HG02642 (cell line): Measurements from ENCODE around the gene ATP2B1.

Experiments used
- ATAC-seq: cut with Tn5 transposase; IDR thresholded peaks from one replicate; pipeline ENCODE4 v1.9.1; 2021; ENCODE audit warnings: mild to moderate bottlenecking; ENCODE audit not compliant: unreplicated experiment, poor library complexity

Gene ATP2B1

DNA sequence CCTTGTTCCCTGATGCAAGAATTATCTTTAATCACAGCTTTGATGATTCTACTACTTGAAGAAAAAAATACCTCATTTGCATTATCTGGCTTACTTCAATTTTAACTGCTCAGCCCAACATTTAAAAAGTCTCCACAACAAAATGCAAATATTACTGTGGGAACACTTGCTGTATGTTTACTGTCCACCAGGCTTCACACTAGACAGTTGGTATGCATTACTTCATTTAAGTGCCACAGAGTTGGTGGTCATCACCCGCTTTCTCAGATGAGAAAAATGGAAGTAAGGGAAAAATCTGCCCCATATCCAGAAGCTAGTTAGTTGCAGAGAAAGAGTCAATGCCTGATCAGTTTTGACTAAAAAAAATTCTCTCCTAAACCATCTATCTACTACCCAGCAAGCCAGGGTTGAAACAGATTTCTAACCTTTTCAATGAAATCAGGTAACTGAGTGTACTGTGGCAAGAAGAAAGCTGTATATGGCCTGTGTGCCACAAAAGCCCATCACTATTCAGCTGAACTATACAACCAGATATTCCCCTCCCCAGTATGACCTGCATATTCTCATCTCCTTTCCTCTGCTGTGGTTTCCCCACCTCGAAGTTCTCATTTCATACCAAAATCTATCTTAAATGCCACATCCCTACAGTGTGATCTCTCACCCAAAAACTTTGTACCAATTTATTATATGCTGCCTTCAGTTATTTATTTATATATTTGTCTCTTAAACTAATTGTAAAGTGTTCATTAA is 90.3 kb downstream of the ATP2B1 start:
- ATAC-seq: no peak

DNA sequence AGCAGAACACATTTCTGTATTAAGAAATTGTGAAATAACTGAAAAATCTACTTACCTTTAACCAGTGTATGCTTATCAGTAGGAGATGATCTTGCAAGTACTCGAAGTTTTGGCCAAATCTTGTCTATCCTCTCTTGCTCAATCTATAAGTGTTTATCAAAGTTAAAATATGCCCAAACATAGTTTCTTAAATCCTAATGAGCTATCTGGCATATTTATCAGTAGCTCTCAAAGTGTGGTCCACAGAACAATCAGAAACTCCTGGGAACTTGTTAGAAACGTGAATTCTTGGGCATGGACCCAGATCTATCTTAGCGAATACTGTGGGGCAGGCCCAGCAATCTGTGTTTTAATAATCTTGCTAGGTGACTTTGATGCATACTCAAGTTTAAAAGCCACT is 98.3 kb downstream of the ATP2B1 start:
- ATAC-seq: no peak

DNA sequence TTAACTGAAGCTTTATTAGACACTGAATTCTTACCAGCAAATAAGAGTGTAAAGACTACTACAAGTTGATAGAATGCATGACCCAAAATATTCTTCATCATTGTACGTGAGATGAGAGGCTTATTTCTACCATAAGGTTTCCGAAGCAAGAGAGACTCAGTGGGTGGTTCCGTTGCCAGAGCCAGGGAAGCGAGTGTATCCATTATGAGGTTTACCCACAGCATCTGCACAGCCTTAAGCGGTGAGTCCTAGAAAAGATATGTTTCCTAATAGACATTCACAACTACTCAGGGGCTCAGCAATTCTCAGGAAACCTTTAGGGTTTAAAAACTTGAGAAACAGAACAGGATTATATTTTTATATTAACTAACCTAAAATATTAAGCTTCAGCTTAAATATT is 105.0 kb downstream of the ATP2B1 start:
- ATAC-seq: no peak

DNA sequence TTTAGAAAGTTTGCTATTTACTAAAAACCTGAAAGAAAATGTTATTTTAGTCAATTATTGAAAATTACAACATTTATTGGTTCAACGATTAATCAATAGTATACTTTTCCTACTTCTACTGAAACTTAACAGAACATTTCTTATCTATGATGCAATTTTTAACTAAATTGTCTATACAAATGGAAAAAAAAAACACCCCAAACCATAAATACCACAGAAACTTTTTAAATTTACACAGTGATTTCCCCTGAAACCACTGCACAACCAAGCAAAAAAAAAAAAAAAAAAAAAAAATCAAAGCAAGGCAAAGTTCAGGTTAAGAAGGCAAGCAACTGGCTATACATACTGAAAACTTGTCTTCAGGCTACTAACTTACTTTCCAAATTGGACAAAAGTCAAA is 110.9 kb downstream of the ATP2B1 start:
- ATAC-seq: peak; percentile 61

DNA sequence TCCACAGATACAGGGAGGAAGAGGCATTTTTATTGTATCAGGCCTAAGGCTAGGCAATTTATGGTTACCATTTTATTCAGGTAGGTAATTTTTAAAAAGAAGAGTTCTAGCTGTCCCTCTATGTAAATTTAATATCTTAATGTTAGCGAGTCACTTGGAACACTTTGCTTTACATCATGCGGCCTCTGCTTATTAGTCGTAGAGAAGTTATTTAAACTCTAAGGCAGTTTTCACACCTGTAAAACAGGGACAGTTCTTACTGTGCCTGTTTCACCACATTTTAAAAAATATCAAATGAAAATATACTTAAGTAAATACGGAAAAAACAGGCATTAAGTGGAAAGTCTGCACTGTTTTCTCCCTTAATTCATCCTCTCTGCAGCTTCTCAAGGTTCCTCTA is 111.4 kb downstream of the ATP2B1 start:
- ATAC-seq: no peak

DNA sequence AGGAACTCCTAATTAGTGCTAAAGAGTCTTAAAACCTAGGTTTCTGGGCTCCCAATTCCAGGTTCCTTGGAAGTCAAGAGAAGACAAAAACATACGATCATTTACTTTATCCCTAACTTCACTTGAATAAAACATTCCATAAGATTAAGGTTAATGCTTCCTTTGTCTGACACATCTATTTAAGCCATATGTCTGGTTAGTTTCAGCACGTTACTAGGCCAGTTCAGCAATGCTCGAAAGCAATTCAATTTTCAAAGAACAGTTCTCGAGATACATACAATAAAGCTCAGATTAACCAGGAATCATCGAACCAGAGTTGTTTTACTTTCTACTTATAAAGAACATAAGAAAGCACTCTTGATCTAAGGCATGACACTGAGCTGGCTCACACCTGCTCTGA is 114.8 kb downstream of the ATP2B1 start:
- no peak for ATAC-seq

DNA sequence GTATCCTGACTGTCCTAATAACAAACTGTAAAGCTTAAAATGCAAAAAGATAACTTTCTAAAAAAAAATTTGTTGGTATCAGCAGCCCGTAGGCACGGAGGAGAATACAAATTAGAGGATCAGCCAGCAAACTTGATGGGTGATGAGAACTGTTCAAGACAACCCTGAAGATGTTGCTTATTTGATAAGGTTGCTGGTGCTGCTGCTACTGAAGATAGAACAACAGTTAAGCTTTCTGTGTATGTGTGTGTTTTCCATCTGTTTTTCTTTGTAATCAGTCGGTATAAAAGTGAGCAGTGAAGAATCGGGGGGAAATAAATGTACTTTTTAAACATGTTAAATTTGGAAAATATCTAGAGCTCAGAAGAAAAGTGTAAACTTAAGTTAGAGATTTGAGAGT is 115.4 kb downstream of the ATP2B1 start:
- no peak for ATAC-seq

DNA sequence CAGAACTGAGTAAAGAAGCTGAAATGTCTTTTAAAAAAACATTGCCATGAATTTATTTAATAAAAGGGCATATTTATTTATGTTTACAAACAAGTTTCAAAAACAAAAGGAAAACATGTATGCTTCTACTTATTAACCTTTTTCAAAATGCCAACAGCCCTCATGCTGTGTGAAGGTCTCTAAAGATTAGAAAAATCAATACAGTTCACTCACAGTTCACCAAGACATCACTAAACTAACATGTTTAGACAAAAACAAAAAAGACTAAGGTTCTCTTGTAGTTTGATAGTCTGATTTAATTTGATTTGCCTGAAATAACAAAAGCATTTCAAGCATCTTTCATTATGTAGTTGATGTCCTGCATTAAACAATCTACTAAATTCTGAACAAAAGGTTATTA is 118.9 kb downstream of the ATP2B1 start:
- ATAC-seq: no peak

DNA sequence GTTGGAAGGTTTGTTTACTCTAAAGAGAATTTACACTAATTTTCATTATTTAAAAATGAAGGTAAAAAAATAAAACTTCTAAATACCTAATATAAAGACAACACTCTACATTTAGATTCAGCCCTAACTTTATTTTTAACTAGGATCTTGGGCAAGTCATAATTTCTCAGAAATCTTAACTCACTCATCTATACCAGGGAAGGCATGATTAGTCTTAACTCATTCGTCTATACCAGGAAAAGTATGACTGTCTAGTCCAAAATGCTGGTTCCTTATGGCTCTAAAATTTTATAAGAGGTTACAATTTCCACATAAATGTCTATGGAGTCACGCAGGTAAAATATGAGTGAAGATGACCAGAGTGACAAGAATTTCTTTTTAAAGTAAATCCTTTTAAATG is 130.1 kb downstream of the ATP2B1 start:
- no peak for ATAC-seq

DNA sequence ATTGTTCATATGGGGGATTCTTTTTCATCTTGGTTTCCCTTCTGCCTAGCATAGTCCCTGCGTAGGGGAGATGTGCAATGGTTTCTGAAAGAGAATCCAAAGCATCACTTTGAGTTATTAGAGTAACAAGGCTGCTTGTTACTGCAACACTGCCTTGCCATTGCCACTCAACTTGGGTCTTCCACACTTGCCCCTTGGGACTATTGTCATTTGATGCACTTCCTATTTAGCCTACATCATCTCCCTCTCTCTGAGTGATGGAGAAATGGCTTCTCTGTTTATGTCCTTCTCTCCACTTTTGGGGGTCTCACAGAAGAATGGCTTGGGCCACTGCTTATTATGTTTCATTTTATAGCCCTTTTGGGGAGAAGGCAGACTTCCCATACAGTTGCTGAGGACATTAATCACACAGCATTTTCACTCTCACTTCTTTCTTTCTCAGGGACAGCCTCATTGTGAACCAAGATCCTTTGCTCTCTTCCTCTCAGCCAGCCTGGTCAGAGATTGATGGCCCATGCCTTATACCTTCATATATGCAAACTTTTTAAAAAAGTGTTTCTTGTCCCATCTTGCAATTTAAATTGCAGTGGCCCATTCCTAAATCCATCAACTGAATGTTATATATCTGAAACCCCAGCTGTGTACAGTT is 131.9 kb downstream of the ATP2B1 start:
- no peak for ATAC-seq

DNA sequence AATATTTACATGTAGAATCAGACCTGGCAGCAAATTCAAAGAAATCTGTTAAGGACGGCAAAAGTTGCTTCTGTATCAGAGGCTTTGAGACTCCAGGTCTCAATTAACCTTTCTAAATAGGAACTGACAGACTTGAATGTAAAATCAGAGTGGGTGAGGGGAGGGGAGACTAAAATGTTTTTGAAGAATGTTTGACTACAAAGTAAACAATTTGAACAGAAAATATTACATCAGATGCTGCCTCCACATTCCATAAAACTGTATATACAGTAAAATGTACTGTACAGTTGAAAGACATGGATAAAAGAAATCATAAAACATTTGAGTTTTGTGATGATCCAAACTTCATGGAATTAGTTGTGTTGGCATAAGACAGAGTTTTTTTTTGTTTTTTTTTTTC is 133.3 kb downstream of the ATP2B1 start:
- no peak for ATAC-seq

DNA sequence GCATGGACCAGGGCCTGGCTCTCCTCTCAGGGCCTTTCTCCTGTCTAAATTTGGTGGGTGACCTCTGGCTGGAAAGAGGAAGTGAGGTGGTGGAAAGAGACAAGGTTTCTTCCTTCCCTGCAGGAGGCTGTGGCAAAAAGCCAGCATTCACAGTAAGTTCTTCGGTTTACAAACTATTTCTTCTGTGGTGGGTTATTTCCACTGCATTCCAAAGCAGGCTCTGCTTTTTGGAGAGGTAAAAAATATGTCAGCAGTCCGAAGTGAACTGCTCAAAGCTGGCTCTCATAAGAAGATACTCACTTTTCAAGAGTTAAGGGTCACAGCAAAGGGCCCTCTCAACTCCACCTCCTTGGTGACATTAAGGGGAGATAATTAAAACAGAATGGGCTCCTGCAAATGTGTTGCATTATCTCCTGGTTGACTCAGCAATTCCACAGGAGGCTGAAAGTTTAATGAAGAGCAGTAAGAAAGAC is 133.9 kb downstream of the ATP2B1 start:
- ATAC-seq: no peak

DNA sequence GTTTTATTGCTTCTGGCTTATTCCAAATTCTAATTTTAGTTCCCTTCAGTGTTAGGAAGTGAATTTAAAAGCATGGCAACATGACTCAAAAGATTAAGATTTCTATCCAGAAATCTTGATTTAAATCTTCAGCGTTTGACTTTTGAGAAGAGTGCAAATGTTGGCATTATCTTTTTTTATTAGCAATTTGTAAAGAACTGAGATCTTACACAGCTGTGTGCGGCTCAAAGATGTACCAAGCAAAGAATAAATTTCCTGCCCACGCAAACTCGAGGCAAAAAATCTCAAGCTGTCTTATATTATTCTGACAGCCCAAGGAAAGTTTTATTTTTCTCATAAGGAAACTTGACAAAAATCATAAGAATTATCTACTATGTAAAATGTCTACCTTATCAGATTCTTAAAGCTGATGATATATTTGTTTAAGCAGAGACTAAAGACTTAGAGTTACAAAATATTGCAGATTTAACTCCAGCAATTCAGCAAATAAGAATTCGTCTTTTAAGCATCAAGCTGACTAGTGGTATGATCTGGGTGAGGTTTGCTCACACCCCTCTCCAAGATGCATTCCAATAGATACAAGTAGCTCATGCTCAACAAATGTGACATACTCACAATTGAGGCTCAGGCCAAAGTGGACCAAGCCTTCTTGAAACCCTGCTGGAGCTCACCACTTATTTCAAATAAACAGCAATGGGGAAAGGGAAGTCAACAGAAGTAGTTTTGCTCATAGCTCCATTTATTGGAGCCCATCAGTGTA is 135.4 kb downstream of the ATP2B1 start:
- ATAC-seq: no peak

DNA sequence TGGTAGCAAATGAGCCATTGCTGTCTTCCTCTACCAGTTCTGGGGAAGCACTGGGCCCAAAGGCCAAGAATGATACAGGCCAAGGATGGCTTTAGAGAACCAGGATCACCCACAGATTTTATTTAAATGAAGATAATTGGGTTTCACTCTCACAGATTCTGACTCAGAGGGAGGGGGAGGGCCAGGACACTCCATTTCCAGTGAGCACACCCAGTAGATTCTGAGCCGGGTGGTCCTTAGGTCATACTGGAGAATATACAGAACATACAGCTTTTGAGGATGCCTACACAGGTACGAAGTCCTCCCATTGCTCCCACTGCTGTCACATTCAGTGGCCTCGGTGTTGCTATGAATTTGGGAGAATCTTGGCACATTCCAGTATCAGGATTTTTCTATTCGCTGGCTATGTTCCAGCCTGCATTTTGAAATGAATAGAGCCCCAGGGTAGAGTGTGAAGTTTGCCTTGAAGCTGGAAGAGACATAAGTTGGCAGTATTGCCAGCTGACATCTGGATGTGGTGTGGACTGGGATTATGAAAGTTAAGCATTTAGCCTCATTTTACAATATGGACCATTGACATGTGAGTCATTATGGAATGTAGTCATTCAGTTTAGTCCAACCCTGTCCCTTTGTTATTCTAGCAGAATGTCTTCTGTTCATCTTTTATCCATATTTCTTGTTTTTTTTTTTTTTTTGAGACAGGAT is 137.0 kb downstream of the ATP2B1 start:
- ATAC-seq: no peak

DNA sequence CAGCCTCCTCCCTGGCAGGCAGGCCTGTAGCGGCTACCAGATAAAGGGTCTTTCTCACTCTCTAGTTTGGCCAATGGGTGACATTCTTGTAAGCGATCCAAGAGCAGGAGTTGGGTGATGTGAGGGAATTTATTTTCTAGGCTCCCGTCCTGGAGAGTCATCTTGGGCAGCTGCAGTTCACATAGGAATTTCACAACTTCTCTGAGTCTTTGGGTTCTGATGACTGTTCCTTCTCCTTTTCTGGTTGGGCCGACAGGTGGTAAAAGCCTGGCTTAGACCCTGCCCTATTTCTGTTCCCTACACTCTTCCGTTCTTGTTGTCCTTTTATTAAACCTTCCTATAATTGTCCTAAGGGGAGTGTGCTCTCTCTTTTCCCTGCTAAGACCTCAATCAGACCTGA is 140.2 kb downstream of the ATP2B1 start:
- ATAC-seq: no peak

DNA sequence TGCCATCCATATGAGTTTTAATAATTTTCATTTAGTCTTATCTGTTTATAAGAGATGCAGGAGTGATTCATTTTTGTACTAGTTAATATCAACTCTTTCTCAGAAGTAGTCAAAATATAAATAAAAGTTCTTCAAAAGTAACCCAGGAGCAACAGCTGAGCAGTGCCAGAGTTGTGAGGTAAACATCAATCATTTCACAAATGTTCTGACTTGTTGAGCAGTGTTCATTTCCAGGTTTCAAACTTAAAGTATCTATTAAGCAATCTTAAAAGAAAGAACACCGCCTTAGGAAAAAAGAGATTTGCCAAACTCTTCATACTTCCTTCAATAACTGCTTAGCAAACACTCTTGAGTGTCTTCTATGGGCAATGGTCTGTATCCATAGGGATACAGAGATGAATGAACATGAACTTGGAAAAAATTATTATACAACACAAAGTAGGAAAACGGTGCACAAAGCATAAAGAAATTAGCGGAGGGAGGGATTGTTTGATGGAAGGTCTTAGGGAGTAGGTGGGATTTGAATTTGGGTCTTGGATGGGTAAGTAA is 140.9 kb downstream of the ATP2B1 start:
- no peak for ATAC-seq

DNA sequence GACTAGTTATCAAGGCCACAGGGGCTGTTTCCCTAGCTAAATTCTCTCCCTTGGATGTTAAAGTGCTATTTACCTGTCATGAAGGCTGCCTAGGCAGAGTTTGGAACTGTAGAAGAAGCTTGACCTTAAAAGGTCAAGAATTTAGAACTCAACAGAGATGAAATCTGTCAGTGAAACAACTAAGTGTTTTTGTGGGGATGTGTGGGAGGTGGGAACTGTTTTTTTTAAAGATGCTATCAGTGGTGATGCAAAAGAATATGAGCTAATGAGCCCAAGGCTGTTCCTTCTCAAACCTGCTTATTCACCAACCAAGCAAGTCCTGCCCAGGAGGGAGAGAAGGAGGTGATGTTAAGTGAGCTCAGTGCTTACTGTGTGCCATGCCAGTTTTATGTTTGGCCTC is 142.0 kb downstream of the ATP2B1 start:
- no peak for ATAC-seq

DNA sequence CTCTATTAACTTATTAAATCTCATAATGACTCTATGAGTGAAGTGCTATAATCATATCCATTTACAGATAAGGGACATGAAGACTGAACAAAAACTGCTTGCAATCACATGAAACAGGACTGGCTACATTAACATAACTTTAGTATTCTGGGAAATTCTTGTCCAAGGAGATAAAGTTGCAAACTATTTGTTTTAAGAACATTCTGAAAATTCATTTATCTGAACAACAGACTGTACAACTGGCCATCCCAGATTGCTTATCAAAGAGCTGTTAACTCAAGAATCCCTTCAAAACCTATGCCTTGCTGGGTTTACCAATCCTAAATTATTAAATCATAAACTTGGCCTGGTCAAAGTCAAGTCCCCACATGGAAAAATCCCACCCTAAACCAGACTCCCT is 143.6 kb downstream of the ATP2B1 start:
- ATAC-seq: no peak

DNA sequence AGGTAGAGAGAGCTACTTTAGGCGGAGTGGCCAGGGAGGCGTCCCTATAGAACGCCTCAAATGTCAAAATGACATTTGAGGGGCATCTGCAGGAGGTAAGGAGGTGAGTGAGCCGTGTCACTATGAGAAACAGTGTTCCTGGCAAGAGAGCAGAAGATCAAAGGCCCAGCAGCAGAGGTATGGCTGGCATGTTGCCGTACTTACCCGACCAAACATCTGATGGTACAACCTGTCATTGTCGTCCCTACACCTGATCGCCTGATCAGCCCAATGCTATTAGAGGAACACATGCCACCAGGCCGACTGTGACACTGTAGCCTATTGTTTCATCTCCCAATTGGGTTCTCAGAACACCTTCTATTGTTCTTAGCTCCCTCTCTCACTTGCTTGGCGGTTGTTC is 148.9 kb downstream of the ATP2B1 start:
- no peak for ATAC-seq

DNA sequence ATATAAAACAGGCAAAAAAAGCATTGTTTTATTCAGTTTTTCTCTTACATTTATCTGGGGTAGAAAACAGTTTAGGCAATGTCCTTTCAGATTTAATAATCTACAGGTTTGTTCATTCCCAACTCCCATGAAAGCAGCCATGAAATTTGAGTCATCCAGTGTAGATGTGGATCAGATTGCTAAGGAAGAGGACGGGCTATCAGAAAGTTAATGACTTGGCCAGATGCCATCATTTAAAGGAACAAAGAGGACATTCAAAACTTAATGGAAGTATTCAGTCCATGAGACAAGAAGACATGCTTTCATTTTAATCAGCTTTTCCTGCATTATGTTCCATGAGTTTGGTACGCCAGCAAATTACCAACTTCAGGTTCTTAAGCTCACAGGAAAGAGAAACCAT is 151.7 kb downstream of the ATP2B1 start:
- ATAC-seq: no peak

DNA sequence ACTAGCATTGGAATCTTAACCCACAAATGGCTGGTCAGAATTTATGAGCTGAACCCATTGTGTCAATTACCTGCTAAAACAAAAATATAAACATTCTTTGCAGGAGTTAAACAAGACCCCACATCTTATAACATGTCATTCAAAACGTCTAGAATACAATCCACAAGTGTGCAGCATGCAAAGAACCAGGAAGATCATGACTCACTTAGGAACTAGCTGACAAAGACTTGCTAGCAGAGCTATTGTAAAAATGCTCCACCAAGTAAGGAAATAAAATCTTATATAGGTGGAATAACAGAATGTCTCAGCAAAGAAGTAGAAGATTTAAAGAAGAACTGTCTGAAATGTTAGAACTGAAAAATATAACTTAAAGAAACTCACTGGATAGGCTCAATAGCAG is 156.3 kb downstream of the ATP2B1 start:
- no peak for ATAC-seq
